AG10803 (cell line): Measurements from ENCODE around the gene SDR9C7.
"Not testable (repeated sequence)": the region's sequence is repeated elsewhere in the genome, so short reads cannot be mapped to it uniquely, and the experiment has no call there.

Experiments used
- DNase-seq: peaks from one replicate; pipeline ENCODE4 v3.0.0; 2010; ENCODE audit warnings: low read depth
- H3K4me3 ChIP-seq: 2 replicates; pipeline ENCODE4 v1.5.1; 2011; ENCODE audit warnings: mild to moderate bottlenecking, low read length, control low read depth
- CTCF ChIP-seq: conservative IDR thresholded peaks from 2 replicates; pipeline ENCODE4 v1.5.1; 2011; ENCODE audit warnings: mild to moderate bottlenecking, low read length, control low read depth, inconsistent platforms

SDR9C7 gene

GRCh38 chr12:56916996-56917333 lies 17.2 kb downstream of the SDR9C7 start:
- no peak for DNase-seq
- H3K4me3 ChIP-seq = no peak overlapping the region
- TF ChIP-seq CTCF = no peak

GRCh38 chr12:56916296-56916995 lies 17.8 kb downstream of the SDR9C7 start:
- H3K4me3 ChIP-seq = no peak overlapping the region
- no peak for TF ChIP-seq CTCF
- DNase-seq = no peak

- no peak for DNase-seq
- no peak overlapping the region for H3K4me3 ChIP-seq
- TF ChIP-seq CTCF = no peak
These were observed 19.5 kb downstream of the SDR9C7 start for GRCh38 chr12:56914724-56915123.

DNA sequence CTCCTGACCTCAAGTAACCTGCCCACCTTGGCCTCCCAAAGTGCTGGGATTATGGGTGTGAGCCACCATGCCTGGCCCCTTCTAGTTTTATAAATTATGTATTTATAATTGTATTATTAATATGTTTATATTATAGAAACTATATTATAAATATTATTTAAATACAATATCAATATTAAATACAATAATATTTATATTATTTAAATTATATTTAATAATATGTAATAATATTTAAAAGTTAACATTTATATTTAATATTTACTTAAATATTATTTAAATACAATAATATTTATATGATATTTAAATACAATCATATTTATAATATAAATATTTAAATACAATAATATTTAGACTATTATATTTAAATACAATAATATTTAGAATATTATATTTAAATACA lies 20.0 kb downstream of the SDR9C7 start:
- DNase-seq = no peak
- no peak for TF ChIP-seq CTCF
- H3K4me3 ChIP-seq = no peak overlapping the region

DNA sequence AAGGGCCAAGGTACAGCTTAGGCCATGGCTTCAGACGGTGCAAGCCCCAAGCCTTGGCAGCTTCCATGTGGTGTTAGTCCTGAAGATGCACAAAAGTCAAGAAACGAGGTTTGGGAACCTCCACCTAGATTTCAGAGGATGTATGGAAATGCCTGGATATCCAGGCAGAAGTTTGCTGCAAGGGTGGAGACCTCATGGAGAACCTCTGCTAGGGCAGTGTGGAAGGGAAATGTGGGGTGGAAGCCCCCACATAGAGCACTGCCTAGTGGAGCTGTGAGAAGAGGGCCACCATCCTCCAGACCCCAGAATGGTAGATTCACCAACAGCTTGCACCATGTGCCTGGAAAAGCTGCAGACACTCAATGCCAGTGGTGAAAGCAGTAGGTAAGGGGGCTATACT lies 24.8 kb downstream of the SDR9C7 start:
- not testable (repeated sequence) for H3K4me3 ChIP-seq, DNase-seq

GRCh38 chr12:56908136-56908535 lies 26.1 kb downstream of the SDR9C7 start:
- TF ChIP-seq CTCF = no peak
- no peak for DNase-seq
- no peak overlapping the region for H3K4me3 ChIP-seq

DNA sequence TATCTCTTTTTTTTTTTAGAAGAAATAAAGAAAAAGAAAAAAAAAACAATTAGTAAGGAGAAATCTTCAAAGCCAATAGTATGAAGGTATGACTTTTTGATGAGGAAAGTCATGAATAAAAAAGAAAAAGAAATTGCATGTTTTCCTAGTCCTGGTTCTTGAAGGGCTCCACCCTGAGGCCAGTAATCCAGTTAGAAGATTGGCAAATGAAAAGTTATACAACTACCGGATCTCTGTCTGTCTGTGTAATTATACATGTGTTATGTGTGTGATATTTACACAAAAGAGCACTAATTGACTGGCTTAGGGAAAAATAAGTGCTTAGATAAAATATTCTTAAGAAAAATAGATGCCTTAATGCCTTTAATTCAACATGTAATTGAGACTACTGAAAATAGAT lies 28.4 kb downstream of the SDR9C7 start:
- DNase-seq = no peak
- H3K4me3 ChIP-seq = no peak overlapping the region
- no peak for TF ChIP-seq CTCF

DNA sequence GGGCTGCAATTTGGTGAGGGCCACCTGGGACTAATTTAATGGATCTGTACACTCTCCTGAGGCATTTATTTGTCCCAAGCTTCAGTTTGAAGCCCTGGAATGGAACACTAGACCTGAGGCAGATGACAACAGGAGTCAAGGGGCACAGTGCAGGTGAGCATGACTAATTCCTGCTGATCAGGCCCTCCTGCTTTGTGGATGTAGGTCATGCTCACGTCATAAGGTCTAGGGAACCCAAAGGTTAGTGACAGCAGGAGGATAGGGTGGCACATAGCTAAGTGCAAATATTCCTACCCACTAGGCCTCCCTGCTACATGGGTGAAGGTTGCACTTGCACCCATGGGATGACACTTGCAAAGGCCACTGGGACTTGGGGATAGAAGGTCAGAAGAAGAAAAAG lies 30.8 kb downstream of the SDR9C7 start:
- no peak for DNase-seq
- no peak overlapping the region for H3K4me3 ChIP-seq
- no peak for TF ChIP-seq CTCF

DNA sequence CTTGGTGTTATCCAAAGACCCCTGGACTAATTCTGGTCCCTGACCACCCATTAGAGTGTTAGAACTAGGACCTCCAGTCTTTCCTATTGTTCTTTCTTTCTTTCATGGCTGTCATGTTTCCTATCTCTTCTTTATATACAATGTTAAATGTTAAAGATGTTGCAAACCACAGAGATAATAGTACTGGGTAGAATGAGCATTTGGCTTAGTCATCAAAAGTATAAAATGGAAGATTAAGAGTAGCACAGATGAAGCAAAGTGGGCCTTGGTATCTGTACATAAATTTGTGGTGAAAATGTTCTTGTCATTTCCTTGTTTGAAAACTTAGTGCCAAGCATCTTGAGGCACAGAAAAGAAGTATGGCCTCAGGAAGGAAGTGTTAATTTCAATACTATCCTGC lies 32.9 kb downstream of the SDR9C7 start:
- H3K4me3 ChIP-seq = not testable (repeated sequence)

More for the DNA sequence above, 32.9 kb downstream of the SDR9C7 start:
- not testable (repeated sequence) for DNase-seq
